ENCODE results near the gene ARHGEF1. TPM values are rescaled to one million over a fixed set of nuclear protein-coding genes. Genes with fewer than 3 reads are reported as not detected.
"Not testable (repeated sequence)": the region's sequence is repeated elsewhere in the genome, so short reads cannot be mapped to it uniquely, and the experiment has no call there.

The ARHGEF1 gene
- total and polyA plus RNA-seq, 2 donors = 20.1 to 59.2 TPM

DNA sequence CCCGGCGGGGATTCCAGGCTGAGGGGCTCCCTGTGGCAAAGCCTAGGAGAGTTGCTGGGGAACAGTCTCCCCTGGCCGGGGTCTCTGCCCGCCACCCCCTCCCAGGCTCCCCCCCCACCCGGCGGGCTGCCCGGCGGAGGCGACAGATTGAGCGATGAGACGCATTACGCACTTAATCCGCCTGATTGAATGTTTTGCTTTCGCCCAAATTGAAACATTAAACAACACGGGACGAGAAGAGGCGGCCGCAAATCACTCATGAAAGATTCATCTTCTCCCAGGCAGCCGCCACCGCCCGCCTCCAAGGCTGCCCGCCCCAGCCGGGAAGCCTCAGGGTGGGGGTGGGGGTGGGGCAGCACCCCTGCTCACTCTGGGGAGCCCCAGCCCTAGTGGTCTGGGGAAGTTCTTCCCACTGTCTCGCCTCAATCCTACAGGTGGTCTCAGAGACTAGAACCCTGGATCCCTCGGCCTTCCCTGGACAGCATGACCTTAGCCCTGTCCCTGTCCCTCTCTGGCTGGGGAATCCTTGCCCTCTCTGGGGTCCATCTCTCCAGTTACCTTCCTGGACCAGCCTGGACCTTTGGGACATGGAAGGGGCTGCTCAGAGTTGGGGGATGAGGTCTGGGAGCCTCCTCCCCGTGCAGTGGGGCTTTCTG is 52.9 kb downstream of the ARHGEF1 start:
- H3K27ac ChIP-seq (ENCODE audit: low read depth) = no peak overlapping the region
- WGBS = 15% methylated on average over 26 of the region's 26 CpGs

DNA sequence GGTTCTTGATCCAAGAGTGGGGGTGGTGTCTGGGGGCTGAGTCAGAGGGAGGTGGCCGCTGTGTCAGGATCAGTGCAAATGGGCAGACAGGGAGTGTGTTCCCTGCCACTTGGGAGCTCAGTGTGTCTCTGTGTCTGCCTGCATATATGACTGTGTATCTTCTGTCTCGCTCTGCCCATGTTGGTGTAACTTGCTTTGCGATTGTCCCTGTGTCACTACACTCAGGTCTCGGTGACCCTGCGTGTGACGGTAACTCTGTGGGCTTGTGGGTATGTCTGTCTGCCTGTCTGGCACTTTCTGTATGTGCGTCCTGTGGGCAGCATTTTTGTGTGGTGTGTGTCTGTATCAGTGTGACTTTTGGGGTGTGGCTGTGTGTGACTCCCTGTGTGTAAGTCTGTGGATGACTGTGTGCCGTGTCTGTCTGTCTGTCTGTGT is 53.4 kb downstream of the ARHGEF1 start:
- no peak overlapping the region for H3K4me3 ChIP-seq (ENCODE audit: low read depth, low read length)
- DNase-seq (ENCODE audit: extremely low spot score) = no peak
- no peaks in the 10 kb centered on the region for H3K36me3 ChIP-seq (ENCODE audit: insufficient read depth)
- no peak overlapping the region for H3K27ac ChIP-seq (ENCODE audit: low read depth)
- 74% methylated on average over 8 of the region's 8 CpGs for WGBS
- H3K4me1 ChIP-seq (ENCODE audit: insufficient read depth) = peaks cover 1% of the 10 kb centered on the region

More for the DNA sequence above, 52.9 kb downstream of the ARHGEF1 start:
- Histone ChIP-seq H3K36me3 (ENCODE audit: insufficient read depth) (no peaks in the 10 kb centered on the region), H3K4me1 (ENCODE audit: insufficient read depth) (peaks cover 1% of the 10 kb centered on the region), H3K4me3 (ENCODE audit: low read depth, low read length) (no peak overlapping the region)
- DNase-seq (ENCODE audit: extremely low spot score) = no peak

DNA sequence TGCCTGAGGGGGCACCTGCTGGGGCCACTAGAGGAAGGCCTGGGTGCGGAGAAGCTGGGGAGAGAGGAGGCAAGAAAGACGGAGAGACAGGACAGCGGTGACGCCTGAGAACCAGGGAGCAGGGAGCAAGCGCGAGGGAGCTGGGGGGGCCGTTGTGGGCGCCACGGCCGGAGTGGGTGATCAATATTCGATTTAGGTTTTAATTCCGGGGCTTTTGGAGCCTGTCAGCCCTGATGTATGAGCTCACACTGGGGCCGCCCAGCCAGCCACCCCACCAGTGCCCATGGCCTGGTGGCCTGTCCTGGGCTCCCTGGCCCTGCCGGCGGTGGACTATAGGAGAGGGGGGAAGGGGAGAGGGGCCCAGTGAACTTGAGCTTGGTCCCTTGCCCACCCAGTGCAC is 54.0 kb downstream of the ARHGEF1 start:
- Histone ChIP-seq H3K4me3 (ENCODE audit: low read depth, low read length) (no peak overlapping the region), H3K27ac (ENCODE audit: low read depth) (no peak overlapping the region), H3K36me3 (ENCODE audit: insufficient read depth) (no peaks in the 10 kb centered on the region), H3K4me1 (ENCODE audit: insufficient read depth) (peaks cover 1% of the 10 kb centered on the region)
- DNase-seq (ENCODE audit: extremely low spot score) = no peak
- WGBS = 62% methylated on average over 15 of the region's 15 CpGs

DNA sequence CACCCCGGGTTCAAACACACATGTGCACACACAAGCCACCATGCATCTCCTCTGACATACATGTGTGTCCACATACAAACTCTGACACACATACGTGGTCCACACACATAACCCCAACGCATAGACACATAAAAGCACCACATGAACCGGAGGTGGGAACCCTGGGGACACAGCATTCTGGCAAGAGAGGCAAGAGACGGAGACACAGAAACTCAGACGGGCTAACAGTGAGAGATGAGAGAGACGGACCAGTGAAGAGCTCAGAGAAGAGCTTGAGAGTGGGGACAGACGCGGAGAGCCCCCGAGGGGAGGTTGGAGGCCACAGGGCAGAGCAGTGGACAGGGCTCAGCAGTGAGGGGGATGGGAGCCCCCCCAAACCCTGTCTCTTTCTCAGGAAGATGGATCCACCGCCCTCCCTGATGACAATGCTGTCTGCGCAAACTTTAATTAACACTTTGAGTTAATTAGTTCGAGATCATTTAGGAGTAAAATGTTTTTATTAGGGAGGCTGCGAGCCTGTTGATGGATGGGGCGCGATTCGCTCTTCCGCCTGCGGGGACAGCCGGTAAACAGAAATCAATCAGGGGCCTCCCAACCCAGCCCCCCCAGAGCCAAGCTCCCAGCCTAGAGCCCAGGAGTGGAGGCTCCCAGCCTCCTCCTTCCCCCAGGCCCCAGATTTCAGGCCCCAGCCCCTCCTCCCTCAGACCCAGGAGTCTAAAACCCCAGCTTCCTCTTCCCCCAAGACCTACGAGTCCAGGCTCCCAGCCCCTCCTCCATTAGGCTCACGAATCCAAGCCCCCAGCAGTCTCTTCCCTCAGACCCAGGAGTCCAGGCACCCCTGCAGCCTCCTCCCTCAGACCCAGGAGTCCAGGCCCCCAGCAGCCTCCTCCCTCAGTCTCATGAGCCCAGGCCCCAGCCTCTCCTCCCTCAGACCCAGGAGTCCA is 54.8 kb downstream of the ARHGEF1 start:
- Histone ChIP-seq H3K4me3 (ENCODE audit: low read depth, low read length) (no peak overlapping the region), H3K36me3 (ENCODE audit: insufficient read depth) (no peaks in the 10 kb centered on the region), H3K27ac (ENCODE audit: low read depth) (no peak overlapping the region), H3K4me1 (ENCODE audit: insufficient read depth) (peaks cover 1% of the 10 kb centered on the region)
- no peak for DNase-seq (ENCODE audit: extremely low spot score)
- WGBS = 39% methylated on average over 22 of the region's 22 CpGs

DNA sequence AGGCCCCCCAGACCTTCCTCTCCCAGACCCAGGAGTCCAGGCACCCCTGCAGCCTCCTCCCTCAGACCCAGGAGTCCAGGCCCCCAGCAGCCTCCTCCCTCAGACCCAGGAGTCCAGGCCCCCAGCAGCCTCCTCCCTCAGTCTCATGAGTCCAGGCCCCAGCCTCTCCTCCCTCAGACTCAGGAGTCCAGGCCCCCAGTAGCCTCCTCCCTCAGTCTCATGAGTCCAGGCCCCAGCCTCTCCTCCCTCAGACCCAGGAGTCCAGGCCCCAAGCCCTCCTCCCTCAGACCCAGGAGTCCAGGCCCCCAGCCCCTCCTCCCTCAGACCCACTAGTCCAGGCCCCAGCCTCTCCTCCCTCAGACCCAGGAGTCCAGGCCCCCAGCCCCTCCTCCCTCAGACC is 56.2 kb downstream of the ARHGEF1 start:
- not testable (repeated sequence) for H3K27ac ChIP-seq (ENCODE audit: low read depth); H3K4me1 ChIP-seq (ENCODE audit: insufficient read depth); H3K36me3 ChIP-seq (ENCODE audit: insufficient read depth); DNase-seq (ENCODE audit: extremely low spot score); H3K4me3 ChIP-seq (ENCODE audit: low read depth, low read length)

DNA sequence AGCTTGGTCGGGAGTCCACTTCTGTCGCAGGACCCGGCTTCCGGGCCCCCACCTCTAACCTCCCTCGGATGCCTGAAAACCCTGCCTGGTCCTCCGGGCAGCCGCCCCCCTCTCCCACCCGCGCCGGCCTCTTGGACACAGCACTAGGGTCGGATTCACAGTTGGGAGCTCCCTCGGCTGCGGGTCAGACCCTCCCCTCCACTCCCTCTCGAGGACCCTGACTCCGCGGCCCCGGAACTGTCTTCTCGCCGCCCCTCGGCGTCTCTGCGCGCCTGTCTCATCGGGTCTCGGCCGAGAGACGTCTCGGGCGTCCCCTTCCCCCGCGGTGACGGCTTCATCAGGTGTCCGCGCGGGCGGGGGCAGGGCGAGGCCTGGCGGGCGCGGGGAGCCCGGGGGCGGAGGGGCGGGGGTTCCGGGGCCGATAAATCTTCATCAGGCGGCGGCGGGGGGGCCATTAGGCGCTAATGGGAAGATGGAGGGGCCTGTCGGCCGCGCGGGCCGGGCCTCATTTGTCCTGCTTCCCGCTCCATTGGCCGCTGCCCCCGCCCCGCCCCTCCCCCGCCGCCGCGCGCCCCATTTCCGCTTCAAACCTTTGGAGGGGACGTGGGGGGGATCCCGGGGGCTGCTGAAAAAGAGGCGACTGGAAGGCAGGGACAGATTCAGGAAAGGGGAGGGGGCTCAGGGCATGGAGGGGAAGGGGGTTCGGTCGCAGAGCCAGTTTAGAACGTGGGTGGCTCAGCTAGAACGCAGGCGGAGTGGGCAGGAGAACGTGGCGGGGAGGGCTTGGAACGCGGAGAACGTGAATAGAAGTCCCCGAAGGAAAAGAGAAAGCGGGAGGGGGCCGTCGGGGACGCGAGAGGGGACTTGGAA is 57.1 kb downstream of the ARHGEF1 start:
- Histone ChIP-seq H3K27ac (ENCODE audit: low read depth) (no peak overlapping the region), H3K36me3 (ENCODE audit: insufficient read depth) (no peaks in the 10 kb centered on the region), H3K4me1 (ENCODE audit: insufficient read depth) (peaks cover 1% of the 10 kb centered on the region), H3K4me3 (ENCODE audit: low read depth, low read length) (peak overlapping the region; percentile 51)
- 2% methylated on average over 80 of the region's 83 CpGs for WGBS
- DNase-seq (ENCODE audit: extremely low spot score) = no peak

DNA sequence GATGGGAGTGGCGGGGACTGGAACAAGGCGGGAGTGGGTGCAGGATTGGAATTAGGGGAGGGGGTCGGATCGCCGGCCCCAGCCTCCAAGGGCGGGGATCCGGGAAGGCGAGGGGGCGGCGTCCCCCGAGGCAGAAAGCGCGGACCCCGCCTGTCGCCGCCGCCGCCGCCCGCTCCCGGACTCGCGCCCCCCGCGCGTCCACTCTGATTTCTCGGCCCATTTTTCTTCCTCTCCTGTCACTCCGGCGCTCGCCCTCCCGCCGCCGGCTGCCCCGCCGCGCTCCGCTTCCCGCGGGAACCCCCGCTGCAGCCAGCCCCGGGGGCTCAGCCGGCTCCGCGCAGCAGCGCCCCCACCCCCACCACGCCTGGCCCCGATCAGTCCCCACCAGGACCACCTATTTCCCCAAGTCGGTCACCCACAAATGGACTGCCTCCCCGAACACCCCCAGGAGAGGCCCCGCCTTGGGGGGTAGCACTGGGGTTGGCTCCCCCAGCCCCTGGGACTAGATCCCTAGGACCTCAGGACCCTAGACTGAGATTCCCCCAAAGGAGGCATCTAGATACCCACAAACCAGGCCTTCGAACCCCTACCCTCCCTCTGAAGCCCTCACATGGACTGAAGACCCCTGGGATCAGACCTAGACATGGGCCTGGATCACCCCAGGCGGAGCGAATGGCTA is 57.9 kb downstream of the ARHGEF1 start:
- Histone ChIP-seq H3K4me3 (ENCODE audit: low read depth, low read length) (peak overlapping the region; percentile 51), H3K4me1 (ENCODE audit: insufficient read depth) (peaks cover 1% of the 10 kb centered on the region), H3K27ac (ENCODE audit: low read depth) (no peak overlapping the region), H3K36me3 (ENCODE audit: insufficient read depth) (no peaks in the 10 kb centered on the region)
- DNase-seq (ENCODE audit: extremely low spot score) = no peak
- 7% methylated on average over 53 of the region's 53 CpGs for WGBS

DNA sequence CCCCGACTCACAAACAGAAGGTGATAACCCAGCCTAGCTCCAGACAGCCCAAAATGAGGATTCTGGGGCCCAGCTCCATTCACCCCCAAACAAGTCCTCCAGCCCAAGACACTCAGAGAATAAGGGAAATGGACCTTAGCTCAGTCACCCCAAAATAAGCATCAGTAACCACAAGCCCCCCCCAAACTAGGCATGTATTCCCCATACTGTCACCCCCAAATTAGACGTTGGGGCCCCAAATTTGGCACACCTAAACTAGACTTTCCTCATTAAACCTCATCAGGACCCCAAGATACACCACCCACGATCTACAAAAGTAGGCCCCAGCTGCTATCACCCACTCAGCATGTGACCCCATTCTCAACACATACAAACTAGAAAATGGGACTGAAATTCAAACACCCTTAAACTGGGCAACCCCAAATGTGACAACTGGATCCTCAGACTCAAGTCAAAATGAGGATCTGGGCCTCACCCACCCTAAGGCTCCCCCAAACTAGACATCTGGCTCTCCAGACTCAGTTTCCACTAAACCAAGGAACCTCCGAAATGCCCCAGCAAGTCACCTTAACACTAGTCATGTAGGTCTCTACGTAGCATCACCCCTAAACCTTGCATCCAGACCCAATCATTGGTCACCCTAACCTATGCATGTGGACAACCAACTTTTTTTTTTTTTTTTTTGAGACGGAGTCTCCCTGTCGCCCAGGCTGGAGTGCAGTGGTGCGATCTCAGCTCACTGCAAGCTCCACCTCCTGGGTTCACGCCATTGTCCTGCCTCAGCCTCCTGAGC is 58.6 kb downstream of the ARHGEF1 start:
- H3K4me3 ChIP-seq (ENCODE audit: low read depth, low read length) = no peak overlapping the region
- peaks cover 1% of the 10 kb centered on the region for H3K4me1 ChIP-seq (ENCODE audit: insufficient read depth)
- H3K36me3 ChIP-seq (ENCODE audit: insufficient read depth) = no peaks in the 10 kb centered on the region
- WGBS = 90% methylated on average over 9 of the region's 9 CpGs
- no peak for DNase-seq (ENCODE audit: extremely low spot score)
- H3K27ac ChIP-seq (ENCODE audit: low read depth) = no peak overlapping the region

DNA sequence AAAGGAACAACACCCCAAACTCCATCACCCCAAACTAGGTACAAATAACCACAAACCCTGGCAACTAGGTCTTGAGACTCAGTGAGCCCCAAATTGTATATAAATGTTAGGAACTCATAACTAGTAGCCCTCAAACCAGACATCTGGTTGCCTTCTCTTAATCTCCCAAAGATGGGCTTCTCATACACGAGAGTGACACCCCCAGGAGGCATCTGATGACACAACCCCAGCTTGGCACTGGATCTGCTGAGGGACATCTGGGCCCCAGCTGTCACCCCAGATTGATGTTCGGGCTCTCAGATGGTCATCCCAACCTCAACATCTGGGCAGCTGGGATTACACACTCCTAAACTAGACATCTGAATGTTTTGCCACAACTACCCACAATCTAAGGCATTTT is 61.4 kb downstream of the ARHGEF1 start:
- H3K4me1 ChIP-seq (ENCODE audit: insufficient read depth) = peaks cover 1% of the 10 kb centered on the region
- 62% methylated on average over 2 of the region's 2 CpGs for WGBS
- H3K36me3 ChIP-seq (ENCODE audit: insufficient read depth) = no peaks in the 10 kb centered on the region
- no peak overlapping the region for H3K27ac ChIP-seq (ENCODE audit: low read depth)
- no peak for DNase-seq (ENCODE audit: extremely low spot score)
- H3K4me3 ChIP-seq (ENCODE audit: low read depth, low read length) = no peak overlapping the region

DNA sequence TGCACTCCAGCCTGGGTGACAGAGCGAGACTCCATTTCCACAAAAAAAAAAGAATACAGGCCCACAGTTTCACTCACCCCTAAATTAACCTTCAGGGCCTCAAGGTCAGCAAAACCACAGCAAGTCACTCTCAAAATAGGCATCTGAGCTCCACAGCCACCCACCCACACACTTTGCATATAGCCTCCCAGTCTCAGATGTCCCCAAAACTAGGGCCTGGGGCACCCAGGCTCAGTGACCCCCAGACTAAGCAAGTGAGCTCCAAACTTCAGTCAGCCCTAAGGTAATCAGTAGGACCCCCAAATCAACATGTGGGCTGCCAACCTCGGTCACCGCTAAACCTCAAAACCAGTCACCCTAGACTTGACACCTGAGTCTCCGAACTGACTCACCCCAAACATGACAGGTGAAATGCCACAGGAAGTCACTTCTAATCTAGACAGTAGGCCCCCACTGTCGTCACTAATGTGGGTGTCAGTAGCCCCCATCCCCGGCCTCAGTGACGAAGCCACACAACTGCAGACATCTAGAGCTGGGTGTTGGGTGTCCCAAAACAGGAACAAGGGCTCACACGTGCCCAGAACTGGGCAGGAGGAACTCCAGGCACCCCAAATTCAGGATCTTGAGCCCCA is 62.3 kb downstream of the ARHGEF1 start:
- DNase-seq (ENCODE audit: extremely low spot score) = no peak
- H3K36me3 ChIP-seq (ENCODE audit: insufficient read depth) = no peaks in the 10 kb centered on the region

DNA sequence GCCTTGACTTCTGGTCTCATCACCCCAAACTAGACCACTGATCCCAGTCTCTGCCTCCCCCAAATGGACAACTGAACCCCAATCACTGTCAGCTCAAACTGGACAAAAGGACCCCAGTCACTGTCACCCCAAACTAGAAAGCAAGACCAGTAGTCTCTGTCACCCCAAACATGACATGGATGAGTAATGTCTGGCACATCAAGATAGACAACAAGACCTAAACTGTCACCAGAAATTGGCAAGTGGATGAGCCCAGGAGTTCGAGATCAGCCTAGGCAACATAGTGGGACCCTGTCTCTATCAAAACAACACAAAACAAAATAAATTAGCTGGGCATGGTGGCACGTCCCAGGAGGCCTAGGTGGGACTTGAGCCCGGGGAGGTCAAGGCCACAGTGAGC is 64.1 kb downstream of the ARHGEF1 start:
- Histone ChIP-seq H3K36me3 (ENCODE audit: insufficient read depth) (no peaks in the 10 kb centered on the region), H3K27ac (ENCODE audit: low read depth) (no peak overlapping the region), H3K4me3 (ENCODE audit: low read depth, low read length) (no peak overlapping the region), H3K4me1 (ENCODE audit: insufficient read depth) (no peaks in the 10 kb centered on the region)
- DNase-seq (ENCODE audit: extremely low spot score) = no peak
- 92% methylated on average over 3 of the region's 3 CpGs for WGBS

More for the DNA sequence above, 62.3 kb downstream of the ARHGEF1 start:
- H3K27ac ChIP-seq (ENCODE audit: low read depth) = no peak overlapping the region
- H3K4me1 ChIP-seq (ENCODE audit: insufficient read depth) = peaks cover 1% of the 10 kb centered on the region
- 84% methylated on average over 8 of the region's 8 CpGs for WGBS
- H3K4me3 ChIP-seq (ENCODE audit: low read depth, low read length) = no peak overlapping the region

DNA sequence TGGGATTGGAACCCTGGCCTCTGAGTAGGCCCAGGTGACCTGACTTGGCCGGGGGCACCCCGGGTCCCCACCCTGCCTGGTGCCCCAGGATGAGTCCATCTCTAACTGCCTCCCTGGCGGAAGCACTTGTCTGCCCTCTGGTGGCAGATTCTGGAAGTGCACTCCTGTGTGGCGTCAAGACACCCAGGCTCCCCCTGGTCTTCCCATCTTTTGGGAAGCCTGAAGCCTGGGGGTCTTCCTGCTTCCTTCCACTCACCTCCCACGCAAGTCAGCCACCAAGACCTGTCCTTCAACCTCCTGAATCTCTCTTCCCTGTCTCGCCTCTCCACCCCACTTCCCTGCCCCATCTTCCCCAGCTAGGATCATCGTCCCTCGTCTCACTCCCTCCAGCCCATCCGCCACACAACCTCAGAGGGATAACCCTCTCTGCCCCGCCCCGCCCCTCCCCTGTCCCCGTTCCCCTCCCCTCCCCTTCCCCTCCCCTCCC is 68.7 kb downstream of the ARHGEF1 start:
- Histone ChIP-seq H3K36me3 (ENCODE audit: insufficient read depth) (no peaks in the 10 kb centered on the region), H3K4me3 (ENCODE audit: low read depth, low read length) (no peak overlapping the region), H3K4me1 (ENCODE audit: insufficient read depth) (no peaks in the 10 kb centered on the region), H3K27ac (ENCODE audit: low read depth) (no peak overlapping the region)
- DNase-seq (ENCODE audit: extremely low spot score) = no peak
- WGBS = 2% methylated on average over 12 of the region's 12 CpGs

Measured in urinary bladder (tissue), 4 donors.